HL-60 (cell line): Measurements from ENCODE around the gene ASCC1.

Experiments
- CTCF ChIP-seq: IDR thresholded peaks from one replicate; pipeline ENCODE4 v1.5.1; 2011; ENCODE audit warnings: low read length, control low read depth, inconsistent platforms; ENCODE audit not compliant: insufficient read depth
- GABPA ChIP-seq: IDR thresholded peaks from 2 replicates; pipeline ENCODE4 v1.6.1; 2012; ENCODE audit warnings: low read depth
- POLR2AphosphoS5 ChIP-seq: IDR thresholded peaks from 2 replicates; pipeline ENCODE4 v1.6.1; 2012; ENCODE audit warnings: low read depth
- SPI1 ChIP-seq: IDR thresholded peaks from 2 replicates; pipeline ENCODE4 v1.6.1; 2012; ENCODE audit warnings: low read depth, mild to moderate bottlenecking, borderline replicate concordance
- TF ChIP-seq, protein P1 (sequence below): IDR thresholded peaks from 2 replicates; pipeline ENCODE4 v1.6.1; 2012; ENCODE audit warnings: low read depth; ENCODE audit not compliant: insufficient replicate concordance

DNA sequence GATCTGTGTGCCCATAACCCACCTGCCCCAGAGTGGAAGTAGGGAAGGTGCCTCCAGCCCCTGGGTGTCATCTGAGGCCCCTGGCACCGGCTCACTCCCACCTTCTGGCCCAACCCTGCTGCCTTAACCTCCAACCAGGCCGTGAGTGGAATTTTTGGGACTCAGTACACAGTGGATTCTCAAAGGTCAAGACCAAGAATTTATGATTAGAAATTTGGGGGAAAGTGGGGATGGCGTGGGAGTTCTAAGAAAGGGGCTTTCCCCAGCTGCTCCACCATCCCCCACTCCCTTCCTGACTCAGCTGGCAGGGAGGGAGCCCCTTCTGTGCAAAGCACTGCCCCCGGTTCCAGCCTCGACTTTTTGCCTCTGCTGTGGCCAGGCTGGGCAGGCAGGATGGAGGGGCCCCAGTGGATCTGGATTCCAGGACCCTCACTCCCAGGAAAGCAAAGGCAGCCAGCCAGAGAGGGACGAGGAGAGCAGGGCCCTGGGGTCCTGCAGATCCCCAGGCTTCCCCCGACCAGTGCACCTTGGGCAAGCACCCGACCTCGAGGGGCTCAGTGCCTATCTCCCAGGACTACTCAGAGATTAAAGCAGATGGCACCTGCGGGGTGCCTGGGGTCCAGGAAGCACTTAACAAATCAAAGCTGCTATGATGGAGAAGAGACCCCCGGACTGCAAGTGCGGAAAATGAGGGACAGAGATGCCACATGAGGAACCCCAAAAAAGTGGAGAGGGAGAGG lies 140.5 kb downstream of the ASCC1 start:
- TF ChIP-seq POLR2AphosphoS5 (no peak), CTCF (no peak), SPI1 (no peak), GABPA (no peak)
- TF ChIP-seq, protein P1, sequence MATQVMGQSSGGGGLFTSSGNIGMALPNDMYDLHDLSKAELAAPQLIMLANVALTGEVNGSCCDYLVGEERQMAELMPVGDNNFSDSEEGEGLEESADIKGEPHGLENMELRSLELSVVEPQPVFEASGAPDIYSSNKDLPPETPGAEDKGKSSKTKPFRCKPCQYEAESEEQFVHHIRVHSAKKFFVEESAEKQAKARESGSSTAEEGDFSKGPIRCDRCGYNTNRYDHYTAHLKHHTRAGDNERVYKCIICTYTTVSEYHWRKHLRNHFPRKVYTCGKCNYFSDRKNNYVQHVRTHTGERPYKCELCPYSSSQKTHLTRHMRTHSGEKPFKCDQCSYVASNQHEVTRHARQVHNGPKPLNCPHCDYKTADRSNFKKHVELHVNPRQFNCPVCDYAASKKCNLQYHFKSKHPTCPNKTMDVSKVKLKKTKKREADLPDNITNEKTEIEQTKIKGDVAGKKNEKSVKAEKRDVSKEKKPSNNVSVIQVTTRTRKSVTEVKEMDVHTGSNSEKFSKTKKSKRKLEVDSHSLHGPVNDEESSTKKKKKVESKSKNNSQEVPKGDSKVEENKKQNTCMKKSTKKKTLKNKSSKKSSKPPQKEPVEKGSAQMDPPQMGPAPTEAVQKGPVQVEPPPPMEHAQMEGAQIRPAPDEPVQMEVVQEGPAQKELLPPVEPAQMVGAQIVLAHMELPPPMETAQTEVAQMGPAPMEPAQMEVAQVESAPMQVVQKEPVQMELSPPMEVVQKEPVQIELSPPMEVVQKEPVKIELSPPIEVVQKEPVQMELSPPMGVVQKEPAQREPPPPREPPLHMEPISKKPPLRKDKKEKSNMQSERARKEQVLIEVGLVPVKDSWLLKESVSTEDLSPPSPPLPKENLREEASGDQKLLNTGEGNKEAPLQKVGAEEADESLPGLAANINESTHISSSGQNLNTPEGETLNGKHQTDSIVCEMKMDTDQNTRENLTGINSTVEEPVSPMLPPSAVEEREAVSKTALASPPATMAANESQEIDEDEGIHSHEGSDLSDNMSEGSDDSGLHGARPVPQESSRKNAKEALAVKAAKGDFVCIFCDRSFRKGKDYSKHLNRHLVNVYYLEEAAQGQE = no peak
